NCI-H345 treated with DMSO at 0.1 percent for 48 hours (cell line): ENCODE data around the gene IQGAP2.

Experiments used
- DNase-seq: peaks from one replicate; lab custom pipeline; 2025; ENCODE audit not compliant: unreplicated experiment; lab: John Stamatoyannopoulos, UW

The IQGAP2 gene

DNA sequence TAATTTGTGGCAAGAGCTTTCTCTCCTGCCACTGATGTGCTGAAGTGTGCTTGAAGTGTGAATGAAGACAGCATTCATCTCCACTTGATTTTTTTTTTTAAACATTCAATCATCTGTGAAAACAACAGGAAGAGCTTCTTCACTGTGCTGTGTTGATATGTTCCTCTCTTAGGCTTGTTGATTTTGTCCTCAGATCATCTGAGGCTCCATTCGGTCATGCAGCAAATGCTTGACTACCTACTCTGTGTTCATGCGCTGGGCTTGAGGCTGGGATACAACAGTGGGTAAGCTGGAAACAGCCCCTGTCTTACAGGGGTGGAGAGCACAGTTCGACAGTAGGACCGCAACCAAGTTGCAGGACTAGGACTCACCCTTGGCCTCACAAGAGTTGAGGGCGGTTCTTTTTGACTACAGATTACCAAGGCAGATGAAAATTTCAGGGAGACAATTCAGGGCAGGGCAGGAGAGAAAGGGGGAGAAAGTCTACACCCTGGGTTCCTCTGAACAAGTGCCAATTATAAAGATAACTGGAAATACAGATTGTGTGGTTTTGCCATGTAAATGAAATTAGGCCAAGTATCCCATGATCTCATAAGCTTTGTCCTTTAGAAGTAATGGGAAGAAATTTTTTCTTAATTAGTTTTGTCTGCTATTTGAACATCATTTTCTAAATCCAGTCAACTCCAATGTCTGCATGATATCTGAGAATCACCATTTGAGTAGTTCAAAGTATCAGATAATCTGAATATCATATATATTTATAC lies 281.9 kb downstream of the IQGAP2 start:
- no peak for DNase-seq

DNA sequence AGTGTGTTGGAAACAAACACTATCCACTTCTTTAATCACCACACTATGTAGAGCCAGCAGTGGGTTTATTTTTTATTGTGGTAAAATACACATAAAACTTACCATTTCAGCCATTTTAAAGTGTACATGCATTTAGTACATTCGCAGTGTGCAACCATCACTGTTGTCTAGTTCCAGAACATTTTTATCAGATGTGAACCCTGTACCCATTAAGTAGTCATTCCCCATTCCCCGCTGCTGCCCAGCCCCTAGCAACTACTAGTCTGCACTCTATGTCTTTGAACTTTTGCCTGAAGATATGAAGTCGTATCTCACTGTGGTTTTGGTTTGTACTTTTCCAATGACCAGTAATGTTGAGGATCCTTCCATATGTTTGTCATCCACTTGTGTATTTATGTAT lies 282.6 kb downstream of the IQGAP2 start:
- DNase-seq, result no peak

- DNase-seq, result no peak
Measured at GRCh38 chr5:76688212-76688611, 285.1 kb downstream of the IQGAP2 start.

- DNase-seq, result no peak
Measured at GRCh38 chr5:76688836-76689235, 285.8 kb downstream of the IQGAP2 start.

DNA sequence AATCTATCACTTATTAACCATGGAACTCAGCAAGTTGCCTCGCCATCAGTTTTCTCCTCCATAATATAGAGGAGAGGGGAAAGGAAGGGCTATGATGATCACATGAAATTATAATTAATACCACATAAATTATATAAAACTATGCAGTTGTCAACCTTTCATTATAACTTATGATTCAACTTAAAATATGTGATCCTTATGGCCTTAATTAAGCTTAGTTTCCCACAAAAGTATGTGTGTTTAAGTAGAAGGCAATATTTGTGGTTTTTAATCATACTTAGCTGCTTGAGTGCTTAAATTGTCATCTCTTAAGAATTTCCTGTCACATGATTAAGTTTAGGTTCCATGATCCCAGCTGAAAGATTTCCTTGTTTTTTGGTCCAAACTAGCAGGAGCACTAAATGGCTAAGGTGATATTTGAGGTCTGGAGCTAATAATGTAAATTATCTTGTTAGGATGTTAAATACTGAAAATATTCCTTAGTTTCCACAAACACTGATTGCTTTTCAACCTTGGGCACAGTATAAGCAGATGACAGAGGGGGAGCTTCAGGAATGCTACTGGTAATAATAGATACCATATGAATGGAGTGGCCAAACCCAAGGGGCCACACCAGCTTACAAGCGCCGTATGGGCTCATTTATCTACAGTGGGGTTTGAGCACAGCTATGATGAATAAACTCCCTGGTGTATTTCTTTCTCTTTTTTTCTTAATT lies 286.4 kb downstream of the IQGAP2 start:
- no peak for DNase-seq

GRCh38 chr5:76690037-76690679 lies 287.1 kb downstream of the IQGAP2 start:
- DNase-seq, result no peak

GRCh38 chr5:76690704-76691466 lies 287.8 kb downstream of the IQGAP2 start:
- DNase-seq, result no peak

DNA sequence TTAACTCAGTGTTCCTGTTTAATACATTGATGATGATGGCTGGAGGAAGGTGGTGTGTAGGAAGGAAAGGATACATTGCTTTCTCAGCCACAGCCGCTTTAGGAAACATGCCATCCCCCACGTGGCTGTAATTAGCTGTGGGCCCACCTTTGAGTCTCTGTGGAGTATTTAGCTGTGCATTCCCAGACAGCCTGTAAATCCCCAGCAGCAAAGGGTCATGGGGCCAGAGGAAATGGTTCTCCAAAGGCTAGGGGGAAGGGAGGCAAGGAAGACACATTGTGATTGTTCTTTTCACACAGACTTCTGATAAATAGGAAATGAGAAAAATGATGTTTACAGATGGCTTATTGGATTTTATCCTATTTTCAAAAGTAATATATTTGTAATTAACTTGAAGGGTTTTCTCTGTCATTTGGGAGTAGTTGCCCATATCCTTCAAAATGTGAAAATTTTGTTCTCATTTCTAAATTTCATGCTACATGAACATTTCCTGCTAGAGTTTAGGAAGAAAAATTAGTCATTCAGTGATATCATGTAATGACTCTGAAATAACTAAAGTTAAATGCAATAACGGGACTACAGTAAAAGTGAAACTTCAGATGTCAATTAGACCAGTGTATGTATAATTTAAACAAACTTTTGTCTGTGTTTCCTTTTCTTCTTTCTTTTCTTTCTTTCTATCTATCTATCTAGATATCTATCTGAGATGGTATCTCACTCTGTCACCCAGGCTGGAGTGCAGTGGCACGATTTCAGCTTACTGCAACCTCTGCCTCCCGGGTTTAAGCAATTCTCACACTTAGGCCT lies 288.6 kb downstream of the IQGAP2 start:
- DNase-seq, result no peak

- no peak for DNase-seq
Measured at GRCh38 chr5:76692274-76692540, 289.1 kb downstream of the IQGAP2 start.

DNA sequence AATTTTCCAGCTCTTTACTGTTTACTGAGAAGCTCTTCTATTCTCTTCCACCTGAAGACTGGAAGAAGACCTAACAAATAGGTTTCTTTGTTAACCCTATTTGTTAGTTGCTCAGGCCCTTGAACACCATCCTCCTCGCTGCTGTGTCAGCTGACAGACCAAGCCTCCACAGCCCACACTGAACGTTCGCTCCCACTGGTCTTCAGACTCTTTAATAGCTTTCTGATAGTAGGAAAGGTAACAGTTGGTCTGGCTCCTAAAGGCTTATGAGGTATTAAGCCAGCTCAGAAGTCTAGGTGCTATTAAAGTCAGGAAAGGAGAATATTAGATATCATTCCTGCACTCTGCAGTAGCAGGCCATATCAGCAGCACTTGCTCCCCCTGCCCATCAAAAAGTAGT lies 289.6 kb downstream of the IQGAP2 start:
- DNase-seq, result no peak

DNA sequence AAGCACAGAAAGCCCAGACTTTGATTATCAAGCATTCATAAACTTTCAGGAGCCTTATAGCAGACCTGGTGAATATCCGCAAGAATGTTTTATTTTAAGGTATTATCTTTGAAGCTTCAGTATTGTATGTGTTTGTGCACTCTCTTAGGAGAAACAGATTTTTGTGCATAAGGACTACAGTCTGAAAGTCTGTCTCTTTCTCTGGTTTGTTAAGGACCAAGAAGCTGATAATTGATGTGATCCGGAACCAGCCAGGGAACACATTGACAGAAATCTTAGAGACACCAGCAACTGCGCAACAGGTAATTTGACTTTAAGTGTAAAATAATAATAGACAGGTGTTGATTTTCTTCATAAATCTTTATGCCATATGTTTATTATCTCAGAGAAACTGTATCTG lies 290.1 kb downstream of the IQGAP2 start:
- no peak for DNase-seq

DNA sequence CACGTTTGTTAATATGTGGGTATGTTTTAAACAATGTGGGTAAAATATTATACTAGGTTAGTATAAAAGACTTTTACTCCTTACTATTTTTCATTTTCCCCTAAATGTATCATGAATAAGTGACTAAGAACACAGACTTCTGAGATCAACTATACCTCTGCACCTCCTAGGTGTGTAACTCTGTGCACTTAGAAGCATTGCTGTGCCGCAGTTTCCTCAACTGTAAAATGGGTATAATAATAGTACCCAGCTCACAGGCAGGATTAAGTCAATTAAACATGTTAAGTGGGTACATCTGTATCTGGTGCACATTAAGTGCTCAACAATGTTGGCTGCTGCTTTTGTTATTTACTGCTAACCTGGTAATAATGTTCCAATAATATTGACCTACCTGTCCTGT lies 291.2 kb downstream of the IQGAP2 start:
- no peak for DNase-seq

DNA sequence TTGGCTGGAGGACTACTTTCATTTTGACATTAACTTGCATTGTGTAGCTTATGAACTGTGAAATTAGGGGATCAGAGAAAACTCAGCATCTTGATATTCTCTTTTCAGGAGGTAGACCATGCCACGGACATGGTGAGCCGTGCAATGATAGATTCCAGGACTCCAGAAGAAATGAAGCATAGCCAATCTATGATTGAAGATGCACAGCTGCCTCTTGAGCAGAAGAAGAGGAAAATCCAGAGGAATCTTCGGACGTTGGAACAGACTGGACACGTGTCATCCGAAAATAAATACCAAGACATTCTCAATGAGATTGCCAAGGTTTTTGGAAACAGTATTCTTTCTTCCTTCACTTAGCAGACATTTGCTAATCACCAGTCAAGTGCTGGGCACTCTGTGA lies 292.3 kb downstream of the IQGAP2 start:
- no peak for DNase-seq

DNA sequence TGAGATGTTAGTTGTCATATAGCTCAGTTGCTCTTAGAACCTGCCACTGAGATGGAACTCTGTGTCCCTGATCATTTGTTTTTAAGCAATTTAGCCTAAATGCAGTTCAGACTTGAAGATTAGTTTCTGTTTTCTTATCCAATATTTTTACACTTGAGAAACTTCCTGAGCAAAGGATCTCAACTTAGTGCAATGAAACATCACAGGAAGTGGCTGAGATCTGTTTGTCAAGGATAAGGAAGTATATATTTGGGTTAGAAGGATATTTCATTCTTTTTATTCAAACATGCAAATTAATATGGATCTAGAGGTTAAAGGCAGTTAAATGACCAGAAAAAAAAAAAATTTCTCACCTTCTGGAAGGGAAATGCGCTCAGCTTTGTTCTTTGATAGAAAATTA lies 293.2 kb downstream of the IQGAP2 start:
- DNase-seq, result no peak

DNA sequence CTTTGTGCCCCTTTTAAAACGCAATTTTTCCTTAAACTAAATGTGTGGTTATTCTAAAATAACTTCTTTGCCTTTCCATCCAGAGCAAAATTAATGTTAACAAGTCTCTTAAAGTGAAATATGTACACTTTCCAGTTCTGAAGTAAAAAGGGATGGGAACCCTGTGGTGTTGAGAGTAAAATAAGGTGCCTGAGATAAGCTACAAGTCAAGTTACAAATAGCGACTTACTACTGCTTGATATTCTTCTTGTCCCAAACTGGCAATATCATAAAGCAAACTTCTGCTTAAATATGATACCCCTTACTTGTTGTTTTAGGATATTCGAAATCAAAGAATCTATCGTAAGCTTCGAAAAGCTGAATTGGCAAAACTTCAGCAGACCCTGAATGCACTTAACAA lies 294.6 kb downstream of the IQGAP2 start:
- no peak for DNase-seq

GRCh38 chr5:76700571-76700970 lies 297.5 kb downstream of the IQGAP2 start:
- DNase-seq, result no peak

- DNase-seq, result no peak
Measured at GRCh38 chr5:76701298-76701697, 298.2 kb downstream of the IQGAP2 start.

- DNase-seq, result no peak
Measured at GRCh38 chr5:76703707-76704106, 300.6 kb downstream of the IQGAP2 start.

- DNase-seq, result no peak
Measured at GRCh38 chr5:76704131-76704663, 301.1 kb downstream of the IQGAP2 start.

GRCh38 chr5:76705574-76705973 lies 302.5 kb downstream of the IQGAP2 start:
- no peak for DNase-seq

- DNase-seq, result no peak
Measured at GRCh38 chr5:76709762-76710161, 306.7 kb downstream of the IQGAP2 start.
